ENCODE measurements around the gene VWA1.
A peak's percentile ranks its signal among the peaks of the same experiment; 100 is the strongest.
"Not testable (repeated sequence)": the region's sequence is repeated elsewhere in the genome, so short reads cannot be mapped to it uniquely, and the experiment has no call there.

The VWA1 gene

DNA sequence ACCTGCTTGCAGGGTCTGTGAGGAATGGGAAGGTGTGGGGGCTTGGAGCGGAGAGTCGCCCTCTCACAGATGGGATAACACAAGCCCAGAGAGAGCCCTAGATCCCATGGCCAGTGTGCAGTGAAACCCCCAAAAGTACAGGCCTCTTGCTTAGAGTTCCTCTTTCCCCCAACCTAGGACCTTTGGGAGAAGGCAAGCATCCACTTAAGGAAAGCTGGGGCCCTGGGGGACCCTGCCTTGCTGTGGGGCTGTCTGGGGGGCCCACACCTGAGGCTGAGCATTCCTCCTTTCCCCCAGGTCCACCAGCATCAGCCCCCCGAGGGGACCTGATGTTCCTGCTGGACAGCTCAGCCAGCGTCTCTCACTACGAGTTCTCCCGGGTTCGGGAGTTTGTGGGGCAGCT lies 1.1 kb downstream of the VWA1 start:
- DNase-seq (ENCODE audit: low read depth in 3 of 3), result no peak

DNA sequence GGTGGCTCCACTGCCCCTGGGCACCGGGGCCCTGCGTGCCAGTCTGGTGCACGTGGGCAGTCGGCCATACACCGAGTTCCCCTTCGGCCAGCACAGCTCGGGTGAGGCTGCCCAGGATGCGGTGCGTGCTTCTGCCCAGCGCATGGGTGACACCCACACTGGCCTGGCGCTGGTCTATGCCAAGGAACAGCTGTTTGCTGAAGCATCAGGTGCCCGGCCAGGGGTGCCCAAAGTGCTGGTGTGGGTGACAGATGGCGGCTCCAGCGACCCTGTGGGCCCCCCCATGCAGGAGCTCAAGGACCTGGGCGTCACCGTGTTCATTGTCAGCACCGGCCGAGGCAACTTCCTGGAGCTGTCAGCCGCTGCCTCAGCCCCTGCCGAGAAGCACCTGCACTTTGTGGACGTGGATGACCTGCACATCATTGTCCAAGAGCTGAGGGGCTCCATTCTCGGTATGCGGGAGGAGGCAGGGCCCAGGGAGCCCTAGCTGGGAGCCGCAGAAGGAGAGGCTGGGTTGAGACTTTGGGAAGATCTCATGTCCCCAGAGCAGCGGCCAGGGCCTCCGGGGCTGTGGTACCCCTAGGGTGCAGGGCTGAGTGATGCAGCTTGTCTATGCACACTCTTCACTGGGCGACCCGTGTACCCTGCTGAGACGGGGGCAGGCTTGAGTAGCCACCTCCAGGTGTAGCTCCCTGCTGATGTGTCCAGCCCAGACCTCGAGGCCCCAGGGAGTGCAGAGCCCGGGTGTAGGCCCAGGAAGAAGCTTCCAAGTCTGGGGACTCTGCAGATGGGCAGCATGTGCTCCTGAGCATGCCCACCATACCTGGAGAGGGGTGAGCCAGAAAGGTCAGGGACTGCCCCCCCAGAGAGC lies 1.8 kb downstream of the VWA1 start:
- no peak for DNase-seq (ENCODE audit: low read depth in 3 of 3)

DNA sequence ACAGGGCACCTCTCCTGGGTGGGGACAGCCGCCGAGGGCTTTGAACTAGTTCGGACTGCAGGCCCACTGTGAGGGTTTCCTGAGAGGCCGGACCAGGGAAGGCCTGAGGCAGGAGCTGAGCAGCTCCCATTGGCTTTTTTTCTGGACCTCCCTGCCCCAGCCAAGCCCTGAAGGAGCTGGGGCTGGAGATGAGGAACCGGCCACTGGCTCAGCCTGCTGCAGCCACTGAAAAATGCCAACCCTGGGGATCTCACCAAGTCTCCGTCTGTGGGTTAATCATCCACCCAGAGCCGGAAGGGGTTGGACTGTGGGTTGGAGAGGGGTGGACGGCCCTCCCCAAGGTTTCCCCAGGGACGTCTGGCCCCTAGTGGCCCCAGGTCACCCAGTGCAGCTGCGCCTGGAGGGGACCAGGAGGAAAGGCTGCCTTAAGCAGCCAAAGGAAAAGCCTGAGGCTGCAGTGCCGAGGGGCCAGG lies 2.5 kb downstream of the VWA1 start:
- DNase-seq (ENCODE audit: low read depth in 3 of 3), result no peak

DNA sequence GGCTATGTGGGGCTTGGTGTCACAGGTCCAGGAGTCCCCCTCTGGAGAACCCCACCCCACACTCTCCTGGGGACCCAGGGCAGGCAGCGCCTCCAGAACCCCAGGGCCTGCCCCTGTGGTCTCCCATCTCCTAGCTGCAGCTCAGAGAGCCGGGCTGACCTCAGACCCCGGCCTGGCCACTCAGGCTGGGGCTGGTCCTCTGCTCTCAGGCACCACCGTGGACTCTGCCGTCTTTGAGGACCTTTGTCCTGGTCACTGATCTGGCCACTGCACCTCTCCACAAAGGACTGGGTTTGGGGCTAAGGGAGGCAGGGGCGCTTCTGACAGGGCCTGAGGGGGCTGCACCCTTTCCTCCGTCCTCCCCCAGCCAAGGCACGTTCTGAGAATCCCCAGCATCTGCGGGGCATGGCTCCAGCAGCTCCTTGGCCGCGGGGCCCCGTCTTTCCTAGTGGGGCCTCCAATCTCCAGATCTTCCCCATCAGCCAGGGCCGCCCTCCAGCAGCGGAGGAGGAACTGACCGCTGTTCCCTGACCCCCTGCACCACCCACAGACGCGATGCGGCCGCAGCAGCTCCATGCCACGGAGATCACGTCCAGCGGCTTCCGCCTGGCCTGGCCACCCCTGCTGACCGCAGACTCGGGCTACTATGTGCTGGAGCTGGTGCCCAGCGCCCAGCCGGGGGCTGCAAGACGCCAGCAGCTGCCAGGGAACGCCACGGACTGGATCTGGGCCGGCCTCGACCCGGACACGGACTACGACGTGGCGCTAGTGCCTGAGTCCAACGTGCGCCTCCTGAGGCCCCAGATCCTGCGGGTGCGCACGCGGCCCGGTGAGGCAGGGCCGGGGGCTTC lies 3.3 kb downstream of the VWA1 start:
- DNase-seq (ENCODE audit: low read depth in 3 of 3), result no peak

DNA sequence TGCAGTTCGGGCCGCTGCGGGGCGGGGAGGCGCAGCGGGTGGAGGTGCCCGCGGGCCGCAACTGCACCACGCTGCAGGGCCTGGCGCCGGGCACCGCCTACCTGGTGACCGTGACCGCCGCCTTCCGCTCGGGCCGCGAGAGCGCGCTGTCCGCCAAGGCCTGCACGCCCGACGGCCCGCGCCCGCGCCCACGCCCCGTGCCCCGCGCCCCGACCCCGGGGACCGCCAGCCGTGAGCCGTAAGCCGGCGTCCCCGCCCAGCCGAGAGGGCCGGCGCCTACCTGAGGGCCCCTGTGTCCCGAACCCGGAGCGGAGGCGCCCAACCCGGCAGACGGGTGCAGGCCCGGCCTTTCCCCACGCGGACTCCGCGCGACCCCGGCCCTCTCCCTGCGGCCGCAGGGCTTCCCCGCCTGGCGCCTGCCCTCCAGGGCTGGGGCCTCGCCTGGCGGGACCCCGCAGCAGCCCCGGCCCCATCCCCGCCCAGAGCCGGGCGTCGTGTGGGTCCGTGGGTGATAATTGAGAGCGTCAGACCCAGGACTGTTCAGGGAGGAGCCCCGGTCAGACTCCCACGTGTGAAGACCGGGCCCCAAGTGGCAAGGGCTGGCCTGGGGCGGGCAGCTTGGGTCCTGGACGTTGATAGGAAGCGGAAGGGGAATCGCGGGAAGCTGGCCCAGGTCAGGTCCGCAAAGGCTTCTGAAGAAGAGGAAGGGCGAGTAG lies 4.2 kb downstream of the VWA1 start:
- DNase-seq (ENCODE audit: low read depth in 3 of 3), result no peak

DNA sequence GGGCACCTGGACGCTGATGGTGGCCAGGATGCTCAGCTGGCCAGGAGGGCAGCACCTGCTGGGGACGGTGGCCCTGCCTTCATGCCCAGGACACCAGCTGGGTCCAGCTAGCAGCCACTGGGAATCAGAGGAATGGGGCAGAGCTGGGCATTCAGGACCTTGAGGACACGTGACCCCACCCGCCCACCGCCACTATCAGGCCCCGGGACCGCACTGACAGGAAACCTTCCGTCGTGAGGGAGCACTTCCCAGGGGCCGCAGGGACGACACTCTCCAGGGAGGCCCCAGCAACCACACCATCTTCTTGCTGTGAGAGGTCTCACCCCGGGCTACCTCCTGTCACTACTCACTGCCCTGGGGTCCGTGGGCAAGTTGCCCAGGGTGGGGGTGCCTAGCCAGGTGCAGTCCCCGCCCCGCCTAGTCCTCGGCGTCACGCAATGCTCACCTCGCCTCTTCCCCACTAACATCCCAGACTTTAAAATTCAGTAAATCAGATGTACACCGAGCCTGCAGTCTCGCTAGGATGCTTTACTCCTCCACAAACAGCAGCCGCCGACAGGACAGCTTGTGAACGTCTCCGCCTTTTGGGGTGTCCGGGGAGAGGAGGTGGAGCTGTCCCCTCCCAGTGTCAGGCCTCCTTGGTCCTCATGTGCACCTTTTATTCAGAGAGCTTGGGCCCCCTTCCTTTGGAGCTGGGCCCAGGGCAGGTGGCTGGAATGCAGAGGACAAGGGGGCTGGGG lies 4.9 kb downstream of the VWA1 start:
- no peak for DNase-seq (ENCODE audit: low read depth in 3 of 3)

DNA sequence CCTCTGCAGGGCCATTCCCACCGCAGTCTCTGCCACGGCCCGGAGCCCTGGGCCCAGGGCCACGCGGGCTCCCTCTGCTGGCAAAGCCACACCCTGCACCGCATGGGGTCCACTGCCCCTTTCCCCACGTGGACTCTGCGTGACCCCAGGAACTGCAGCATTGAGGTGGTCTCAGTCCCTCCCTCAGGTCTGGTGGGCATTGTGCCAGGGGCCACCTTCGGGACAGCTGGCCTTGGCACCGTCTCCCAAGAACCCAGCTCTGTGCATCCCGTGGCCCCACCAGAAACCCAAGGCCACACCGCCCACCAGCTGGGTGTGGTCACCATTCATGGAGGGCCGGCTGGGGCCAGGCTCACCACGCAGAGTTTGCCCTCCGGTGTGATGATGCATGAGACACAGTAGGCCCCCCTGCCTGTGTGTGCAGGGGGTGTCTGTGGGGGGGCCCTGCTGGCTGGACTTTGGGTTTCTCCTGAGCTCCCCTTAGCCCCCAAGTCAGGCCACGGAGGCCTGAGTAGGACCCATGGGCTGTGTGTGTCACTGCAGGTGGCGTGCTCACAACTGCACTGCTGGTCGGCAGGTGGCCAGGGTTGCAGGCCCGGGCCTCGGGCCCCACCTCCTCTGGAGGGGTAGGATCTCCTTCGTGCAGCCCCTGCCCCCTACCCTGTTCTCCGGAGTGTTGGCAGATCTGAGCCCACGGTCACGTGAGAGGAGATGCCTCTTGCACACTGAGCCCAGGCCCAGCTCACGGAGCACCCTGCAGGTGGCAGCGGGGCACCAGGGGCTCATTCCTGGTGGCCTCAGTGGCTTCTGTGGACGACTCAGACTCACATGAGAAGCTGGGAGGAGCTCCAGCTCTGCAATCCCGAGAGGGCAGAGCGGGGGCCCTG lies 5.8 kb downstream of the VWA1 start:
- DNase-seq (ENCODE audit: low read depth in 3 of 3), result peak; percentile 25 to 37 (median 37)

DNA sequence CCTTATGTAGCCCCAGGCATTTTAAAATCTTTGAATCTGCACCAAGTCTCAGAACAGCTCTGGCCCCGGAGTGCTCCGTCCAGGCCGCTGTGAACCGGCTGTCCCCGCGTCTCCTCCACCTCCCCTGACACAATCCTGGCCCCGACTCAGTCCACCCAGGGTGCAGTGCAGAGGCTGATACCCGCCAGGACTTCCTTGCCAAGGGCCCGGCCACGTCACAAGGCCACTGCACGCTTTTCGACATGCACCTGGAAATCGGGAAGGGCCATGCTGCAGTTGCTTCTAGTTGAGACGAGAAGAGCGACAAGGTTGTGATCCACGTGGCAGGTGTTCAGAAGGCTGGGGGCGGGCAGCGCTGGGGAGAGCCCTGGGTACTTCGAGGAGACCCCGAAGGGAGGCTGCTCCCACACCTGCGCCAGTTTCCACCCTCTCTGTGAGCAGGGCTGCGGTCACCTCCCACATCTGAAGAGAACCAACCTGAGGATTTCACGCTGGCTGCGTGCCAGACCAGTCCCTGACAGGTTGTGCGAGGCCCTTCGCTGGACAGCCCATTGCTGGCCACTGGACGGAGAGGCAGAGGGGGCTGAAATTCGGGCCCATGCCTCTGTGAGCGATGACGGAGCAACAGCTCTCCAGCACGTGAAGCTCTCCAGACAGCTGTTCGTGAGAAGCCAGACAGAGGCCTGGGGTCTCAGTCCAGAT lies 6.7 kb downstream of the VWA1 start:
- no peak for DNase-seq (ENCODE audit: low read depth in 3 of 3)

DNA sequence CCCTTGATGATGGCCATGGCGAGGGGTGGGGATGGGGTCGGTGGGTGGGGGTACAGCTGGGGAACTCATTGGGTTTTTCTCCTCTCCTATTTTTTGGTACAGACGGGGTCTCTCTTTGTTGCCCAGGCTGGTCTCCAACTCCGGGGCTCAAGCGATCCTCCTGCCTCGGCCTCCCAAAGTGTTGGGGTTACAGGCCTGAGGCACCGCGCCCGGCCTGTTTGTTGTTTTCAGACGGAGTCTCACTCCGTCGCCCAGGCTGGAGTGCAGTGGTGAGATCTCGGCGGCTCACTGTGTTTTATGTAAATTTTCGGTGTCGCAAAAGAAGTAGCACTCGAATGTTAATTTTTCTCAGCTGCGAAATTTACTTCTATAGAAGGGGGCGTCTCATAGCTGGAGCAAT lies 11.1 kb downstream of the VWA1 start:
- not testable (repeated sequence) for DNase-seq (ENCODE audit: low read depth in 3 of 3)

DNA sequence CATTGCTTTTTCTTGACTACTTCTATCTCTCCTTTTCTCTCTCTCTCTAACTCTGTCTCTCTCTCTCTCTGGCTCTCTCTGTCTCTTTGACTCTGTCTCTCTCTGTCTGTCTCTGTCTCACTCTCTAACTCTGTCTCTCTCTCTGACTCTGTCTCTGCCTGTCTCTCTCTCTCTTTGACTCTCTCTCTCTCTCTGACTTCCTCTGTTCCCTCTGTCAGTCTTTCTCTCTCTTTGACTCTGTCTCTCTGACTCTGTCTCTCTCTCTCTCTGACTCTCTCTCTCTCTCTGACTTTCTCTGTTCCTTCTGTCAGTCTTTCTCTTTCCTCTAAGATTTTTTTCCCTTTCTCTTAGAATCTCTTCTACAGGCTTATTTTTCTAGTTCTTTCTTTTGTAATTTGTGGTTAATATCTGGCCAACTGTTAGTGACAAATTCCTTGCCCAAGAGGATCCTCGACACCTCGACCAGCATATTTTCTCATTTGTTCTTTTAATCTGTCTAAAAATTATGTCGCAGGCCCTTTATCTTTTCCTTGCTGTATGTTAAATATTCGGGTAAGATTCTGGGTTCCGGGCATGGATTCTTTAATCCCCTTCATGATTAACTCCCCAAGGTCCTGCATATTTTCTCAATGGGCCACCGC lies 13.7 kb downstream of the VWA1 start, which contains the start of gene ATAD3C:
Gene ATAD3C (plus strand): TSS at position 591 of the 641 bp plus-strand sequence. CDS start 995 bp downstream, outside the sequence.
- DNase-seq (ENCODE audit: low read depth in 3 of 3), result no peak

DNA sequence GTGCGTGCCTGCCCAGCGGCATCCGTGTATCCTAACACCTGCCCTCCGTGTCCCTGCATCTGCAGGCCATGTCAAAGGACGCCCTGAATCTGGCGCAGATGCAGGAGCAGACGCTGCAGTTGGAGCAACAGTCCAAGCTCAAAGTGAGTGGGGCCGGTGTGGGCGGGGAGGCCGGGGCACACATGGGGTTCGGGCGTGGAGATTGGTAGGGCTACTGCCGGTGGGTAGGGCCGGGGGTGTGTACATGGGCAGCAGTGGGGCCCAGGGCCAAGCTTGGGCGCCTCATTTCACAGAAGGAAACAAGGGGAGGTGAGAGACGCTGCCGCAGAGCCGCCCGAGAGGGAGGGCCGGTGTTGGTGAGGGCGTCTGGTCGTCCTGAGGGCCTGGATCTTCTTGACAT lies 15.1 kb downstream of the VWA1 start:
- not testable (repeated sequence) for DNase-seq (ENCODE audit: low read depth in 3 of 3)

DNA sequence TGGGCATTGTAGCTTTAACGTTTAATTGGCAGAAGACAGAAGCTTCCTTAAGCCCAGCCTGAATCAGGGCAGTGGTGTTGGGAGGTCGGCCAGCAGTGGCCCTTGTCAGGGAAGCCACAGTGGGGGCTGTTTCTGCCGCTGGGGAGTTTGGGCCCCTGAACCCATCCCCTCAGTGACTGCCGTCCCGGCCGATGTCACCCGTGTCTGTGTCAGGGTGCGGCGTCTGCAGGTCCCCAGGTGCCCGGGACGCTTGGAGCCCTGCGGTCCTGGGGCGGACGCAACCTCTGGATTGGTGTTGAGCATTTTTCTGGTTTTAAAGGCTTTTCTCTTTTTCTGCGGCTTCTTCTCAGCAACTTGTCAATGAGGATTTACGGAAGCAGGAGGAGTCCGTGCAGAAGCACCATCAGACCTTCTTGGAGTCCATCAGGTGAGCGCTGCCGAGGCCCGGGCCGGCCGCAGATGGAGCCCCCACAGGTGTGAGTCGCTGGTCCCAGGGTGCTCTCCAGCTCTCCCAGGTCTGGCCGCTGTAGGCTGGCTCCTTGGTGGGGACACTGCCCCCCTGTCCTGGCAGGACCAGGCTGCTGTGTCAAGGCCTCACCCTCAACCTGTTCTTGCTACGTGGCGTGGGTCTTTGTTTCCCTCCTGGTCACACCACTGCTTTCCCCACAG lies 16.3 kb downstream of the VWA1 start:
- no peak for DNase-seq (ENCODE audit: low read depth in 3 of 3)

DNA sequence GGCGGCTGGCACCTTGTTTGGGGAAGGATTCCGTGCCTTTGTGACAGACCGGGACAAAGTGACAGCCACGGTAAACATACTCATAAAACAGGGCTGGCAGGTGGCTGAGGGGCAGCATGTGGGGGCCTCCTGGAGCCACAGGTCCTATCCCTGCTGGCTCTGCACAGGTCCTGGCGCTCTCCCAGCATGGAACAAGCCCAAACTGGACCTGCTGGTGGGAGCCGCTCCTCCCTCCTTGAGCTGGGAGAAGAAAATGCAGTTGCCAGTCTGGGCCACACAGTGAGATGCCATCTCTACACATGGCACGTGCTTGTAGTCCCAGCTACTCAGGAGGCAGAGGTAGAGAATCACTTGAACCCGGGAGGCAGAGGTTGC lies 16.9 kb downstream of the VWA1 start:
- DNase-seq (ENCODE audit: low read depth in 3 of 3), result not testable (repeated sequence)

DNA sequence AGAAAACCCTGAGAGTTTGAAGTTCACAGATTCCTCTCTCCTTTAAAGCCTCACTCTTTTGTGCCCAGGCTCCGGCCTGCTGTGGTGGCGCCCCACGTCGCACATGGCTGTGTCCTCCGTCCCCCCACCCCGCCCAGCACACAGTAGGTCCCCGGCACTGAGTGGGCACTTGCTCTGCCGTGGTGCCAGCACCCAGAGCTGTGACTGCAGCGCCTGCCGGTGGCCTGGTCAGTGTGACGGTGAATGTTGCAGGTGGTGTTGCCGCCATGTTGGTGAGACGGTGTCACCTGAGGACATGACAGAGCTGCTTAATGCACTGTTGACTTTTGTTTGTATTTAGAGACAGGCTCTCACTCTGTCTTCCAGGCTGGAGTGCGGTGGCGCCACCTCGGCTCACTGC lies 17.4 kb downstream of the VWA1 start:
- DNase-seq (ENCODE audit: low read depth in 3 of 3), result no peak

DNA sequence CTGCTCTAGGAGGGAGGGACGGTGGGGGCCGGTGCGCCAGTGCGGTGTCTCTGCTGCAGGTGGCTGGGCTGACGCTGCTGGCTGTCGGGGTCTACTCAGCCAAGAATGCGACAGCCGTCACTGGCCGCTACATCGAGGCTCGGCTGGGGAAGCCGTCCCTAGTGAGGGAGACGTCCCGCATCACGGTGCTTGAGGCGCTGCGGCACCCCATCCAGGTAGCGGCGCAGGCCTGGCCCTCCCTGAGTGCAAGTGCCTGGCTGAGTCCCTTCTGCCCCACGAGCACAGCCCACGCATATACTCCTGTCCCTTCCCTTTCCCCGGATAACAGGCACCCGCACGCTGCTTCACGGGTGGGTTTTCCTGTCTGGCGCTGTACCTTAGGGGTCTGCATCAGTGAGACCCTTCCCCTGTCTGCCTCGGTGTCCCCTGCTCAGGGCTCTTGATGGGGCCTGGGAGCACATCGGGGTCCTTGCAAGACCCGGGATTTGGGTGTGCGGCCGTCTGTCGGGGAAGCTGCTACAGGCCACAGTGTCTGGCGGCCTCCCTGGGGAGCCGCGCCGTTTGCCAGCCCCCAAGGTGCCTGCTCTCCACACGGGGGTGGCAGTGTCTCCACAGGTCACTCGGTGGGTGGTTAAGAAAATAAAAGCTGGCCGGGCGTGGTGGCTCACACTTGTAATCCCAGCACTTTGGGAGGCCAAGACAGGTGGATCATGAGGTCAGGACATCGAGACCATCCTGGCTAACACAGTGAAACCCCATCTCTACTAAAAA lies 19.0 kb downstream of the VWA1 start:
- not testable (repeated sequence) for DNase-seq (ENCODE audit: low read depth in 3 of 3)

DNA sequence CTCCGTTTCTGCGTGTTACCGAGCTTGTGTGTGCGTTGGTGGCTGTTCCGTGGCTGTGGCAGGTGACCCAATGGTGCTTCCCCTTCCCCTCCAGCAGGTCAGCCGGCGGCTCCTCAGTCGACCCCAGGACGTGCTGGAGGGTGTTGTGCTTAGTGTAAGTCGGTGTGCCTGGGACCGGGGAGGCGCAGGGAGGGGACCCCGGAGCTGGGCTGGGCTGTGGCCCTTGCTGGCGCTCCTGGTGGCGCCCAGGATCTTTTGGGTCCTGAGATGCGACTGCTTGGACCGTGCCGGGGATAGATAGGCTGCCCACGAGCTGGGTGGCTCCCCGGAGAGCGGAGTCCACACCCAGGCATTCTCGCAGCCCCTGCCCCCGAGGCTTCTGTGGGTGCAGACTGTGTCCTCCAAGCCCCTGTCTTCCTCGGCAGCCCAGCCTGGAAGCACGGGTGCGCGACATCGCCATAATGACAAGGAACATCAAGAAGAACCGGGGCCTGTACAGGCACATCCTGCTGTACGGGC lies 19.9 kb downstream of the VWA1 start:
- DNase-seq (ENCODE audit: low read depth in 3 of 3), result no peak

DNA sequence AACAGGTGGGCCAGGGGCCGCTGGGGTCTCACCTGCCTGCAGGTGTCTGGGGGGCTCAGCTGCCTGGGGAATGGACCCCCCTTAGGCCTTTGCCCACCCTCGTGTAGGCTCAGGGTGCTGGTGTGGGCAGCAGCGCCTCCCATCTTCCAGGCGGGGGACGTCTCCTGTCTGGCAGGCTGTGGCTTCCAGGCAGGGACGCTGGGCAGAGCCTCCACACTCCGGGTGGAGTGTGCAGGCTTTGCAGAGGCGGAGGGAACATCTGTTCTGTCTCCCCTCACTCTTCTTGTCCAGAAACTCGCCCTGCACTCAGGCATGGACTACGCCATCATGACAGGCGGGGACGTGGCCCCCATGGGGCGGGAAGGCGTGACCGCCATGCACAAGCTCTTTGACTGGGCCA lies 20.4 kb downstream of the VWA1 start:
- DNase-seq (ENCODE audit: low read depth in 3 of 3), result not testable (repeated sequence)

All from stimulated activated CD4-positive, alpha-beta T cell treated with anti-CD3 and anti-CD28 coated beads, TNF-alpha, amount 100 ng/mL, for 4 hours (primary cell).